GM19239 (cell line): ENCODE data around the gene NR6A1.
A peak's percentile ranks its signal among the peaks of the same experiment; 100 is the strongest.

ENCODE experiments used
- DNase-seq: peaks from one replicate; pipeline ENCODE4 v3.0.0; 2011; ENCODE audit warnings: low spot score; ENCODE audit not compliant: insufficient read length
- FAIRE-seq: peaks from 2 replicates; lab custom pipeline; 2011; peaks lifted over from hg19 to GRCh38; lab: Jason Lieb, UNC

The NR6A1 gene

DNA sequence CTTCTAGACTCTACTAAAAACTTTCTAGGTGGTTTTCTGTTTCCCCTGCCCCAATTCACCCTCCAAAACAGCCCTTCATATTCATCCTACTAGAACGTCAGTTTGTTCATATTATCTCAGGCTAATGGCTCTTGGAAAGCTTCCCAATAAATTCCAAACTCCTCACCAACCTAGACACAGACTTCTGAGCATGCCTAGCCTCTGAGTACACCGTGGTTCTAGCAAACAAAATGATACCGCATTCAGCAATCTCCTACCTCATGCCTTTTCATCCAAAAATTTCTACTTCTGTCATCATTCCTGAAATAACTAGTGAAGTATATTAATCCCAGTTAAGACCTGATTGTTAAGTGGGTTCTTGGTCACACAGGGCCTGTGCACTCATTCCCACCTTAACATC lies 217.4 kb downstream of the NR6A1 start:
- no peak for DNase-seq
- no peak for FAIRE-seq

DNA sequence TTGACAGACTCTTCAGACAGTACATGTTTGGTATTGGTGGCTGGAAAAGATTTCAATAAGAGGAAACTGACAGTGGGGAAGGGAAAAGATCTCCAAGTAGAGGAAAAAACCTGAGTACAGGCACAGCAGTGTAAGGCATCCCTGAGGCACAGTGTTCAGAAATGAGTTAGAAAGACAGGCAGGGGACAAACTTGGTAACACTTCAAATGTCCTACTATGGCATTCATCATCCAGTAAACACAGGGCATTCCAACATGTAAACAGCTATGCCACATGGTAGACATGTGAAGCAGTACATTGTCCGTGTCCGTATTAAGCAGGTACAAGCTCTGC lies 218.9 kb downstream of the NR6A1 start:
- FAIRE-seq (no peak), DNase-seq (no peak)

DNA sequence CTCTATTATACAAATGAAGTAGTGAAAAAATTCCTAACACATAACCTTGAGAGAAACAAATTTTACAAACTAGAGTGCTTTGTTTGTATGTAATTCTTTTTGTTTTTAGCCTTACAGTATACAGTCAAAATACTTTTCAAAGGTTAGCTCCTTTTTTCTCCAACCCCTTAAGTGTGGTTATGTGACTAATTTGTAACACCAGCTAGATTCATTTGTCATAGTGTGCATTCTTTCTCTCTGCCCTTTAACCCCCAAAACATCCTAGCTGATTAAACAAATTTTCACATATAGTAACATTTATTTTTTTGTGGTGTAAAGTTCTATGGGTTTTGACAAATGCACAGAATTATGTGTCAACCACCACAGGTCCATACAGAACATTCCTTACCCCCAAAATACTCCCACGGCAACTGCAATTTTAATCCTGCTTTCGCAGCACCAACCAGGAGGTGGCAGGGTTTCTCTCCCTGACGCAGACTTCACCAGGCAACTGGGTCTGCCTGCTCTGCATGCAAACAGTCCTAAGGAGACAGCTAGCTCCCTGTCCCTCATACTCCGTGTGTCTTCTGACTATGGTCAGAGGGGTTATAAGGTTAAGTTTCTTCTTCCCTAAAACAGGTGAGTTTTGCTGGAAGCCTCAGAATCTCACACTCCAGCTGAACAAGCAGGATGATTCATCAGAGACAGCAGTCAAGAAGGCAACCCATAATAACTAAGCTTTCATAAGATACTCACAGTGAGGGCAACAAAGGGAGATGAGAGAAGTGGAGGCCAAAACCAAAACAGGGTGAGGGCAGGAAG lies 219.4 kb downstream of the NR6A1 start:
- DNase-seq (peak; percentile 16), FAIRE-seq (no peak)

DNA sequence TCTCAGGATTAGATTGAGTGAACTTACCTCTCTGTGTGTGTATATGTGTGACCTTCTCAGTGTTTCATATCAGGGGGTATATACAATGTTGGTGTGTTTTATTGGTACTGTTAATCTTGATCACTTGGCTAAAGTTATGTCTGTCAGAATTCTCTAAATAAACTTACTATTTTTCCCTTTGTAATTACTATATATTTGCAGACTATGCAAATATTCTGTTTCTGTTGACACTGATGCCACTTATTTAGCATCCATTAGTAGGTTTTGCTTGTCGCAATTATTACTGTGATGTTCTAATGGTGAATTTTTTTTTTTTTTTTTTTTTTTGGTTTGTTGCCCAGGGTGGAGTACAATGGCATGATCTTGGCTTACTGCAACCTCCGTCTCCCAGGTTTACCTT lies 221.0 kb downstream of the NR6A1 start:
- FAIRE-seq (no peak), DNase-seq (no peak)

DNA sequence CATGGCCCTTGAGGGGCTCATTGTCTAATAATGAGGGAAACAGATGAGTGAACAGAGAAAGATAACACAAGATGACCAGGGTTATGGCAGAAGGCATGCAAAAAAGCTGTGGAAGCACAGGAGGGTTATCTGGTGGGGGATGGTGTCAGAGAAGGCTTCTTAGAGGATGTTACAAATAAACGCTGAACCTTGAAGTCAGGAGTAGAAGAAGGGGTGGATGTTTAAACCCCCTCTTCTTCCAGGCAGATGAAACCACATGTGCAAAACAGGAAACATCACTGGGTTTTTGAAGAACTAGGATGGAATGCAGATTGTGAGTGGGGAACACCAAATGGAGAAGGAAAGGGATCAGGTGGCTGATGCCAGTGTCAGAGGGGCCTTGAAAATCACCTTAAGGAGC lies 222.1 kb downstream of the NR6A1 start:
- no peak for FAIRE-seq

DNA sequence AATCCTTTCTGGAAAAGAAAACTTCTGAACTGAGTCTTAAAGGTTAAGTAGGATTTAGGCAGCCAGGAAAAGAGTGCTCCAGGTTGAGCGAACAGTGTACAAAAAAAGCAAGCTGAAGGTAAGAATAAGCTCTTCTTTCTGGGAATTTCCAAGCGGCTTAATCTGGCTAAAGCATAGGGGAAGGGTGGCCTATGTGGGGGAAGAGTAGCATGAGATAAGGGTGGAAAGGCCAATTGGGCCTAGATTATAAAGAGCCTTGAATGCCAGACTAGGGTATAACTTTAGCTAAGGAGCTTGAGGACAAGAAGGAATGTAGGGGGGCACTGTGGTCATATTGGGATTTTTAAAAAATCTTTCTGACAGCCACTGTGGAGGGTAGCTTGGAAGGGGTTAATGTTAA lies 226.6 kb downstream of the NR6A1 start:
- DNase-seq = no peak
- no peak for FAIRE-seq

More for the DNA sequence above, 222.1 kb downstream of the NR6A1 start:
- DNase-seq = no peak

DNA sequence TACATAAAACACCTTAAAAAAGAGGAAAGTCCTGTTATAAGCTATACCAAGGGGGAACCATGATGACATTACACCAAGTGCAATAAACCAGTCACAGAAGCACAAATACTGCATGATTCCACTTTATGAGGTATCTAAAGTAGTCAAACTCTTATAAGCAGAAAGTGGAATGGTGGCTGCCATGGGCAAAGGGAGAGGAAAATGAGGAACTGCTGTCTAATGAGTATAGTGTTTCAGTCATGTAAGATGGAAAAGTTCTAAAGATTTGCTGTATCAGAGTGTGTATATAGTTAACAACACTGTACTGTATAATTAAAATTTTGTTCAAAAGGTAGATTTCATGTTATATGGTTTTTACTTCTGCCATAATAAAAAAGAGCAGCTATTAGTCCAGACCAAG lies 229.3 kb downstream of the NR6A1 start:
- DNase-seq (no peak), FAIRE-seq (no peak)

DNA sequence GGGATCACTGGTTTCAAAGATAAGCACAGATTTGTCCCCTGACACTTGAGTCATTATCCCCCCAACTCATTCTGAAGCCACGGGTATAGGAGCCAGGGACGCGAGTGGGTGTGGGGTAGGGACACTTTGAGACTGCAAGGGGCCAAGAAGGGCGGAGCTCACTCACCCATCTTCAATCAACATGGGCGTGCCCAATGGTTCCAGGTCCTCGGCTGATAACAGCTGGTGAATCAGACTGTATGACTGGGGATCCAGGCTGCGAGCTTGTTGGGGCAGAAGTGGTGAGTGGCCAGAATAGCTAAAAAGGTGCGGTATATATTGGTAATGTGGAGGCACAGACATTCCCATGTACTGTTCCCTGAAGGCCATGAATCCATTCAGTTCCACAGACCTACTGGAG lies 233.2 kb downstream of the NR6A1 start:
- FAIRE-seq (no peak), DNase-seq (no peak)

DNA sequence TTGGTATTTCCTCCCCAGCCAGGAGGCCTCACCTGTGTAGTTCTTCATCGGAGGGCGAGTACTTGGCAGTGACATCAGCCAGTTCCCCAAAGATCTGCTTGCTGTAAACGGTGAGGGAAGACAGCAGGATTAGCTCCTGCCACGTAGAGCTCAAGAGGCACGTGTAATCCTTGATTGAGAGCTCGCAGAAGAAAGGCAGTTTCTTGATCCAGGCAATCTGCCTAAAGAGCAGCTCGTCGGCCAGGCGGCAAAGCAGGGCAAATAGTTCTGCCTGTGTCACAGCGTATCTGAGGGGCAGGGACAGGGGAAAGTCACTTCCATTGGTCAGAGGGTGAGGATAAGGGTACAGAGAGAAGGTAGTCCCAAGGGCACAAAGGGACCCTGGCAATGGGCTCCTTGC lies 235.3 kb downstream of the NR6A1 start:
- FAIRE-seq (no peak), DNase-seq (no peak)

DNA sequence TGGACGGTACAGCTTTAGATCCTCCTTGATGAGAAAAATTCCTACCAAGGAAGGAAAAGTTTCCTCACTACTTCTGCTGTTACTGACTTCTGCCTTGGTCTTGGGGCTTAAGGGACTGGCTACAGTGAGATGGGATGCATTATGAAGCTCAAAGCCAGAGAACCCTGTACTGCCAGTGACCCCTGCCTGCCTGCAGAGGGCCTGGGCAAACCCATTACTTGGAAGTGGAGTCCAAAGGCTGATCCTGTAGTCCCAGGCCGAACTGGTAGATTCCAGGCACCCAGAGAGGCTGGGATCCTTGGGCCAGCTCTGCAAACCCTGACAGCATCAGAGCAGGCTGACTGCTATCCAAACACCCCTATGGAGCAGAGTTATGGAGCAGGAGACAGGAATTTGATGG lies 238.2 kb downstream of the NR6A1 start:
- no peak for FAIRE-seq
- DNase-seq = no peak

DNA sequence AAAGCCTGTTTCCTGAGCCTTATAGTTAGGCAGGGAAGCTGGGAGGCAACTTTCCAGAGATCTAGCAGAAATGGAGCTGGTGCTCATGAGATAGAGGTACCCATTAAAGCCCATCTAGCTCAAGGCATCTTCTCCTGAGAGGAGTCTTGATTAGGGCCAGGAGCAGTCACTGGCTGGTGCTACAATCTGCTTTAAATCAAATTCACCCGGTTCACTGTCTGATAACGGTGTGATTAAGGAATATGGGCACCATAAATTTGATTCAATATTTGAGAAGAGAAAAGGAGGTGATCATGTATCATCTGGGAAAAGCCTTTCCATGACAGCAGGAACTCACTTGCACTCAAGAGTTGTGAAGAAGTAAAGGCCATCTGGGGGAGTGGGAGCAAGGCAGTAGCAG lies 240.0 kb downstream of the NR6A1 start:
- FAIRE-seq (no peak), DNase-seq (no peak)

DNA sequence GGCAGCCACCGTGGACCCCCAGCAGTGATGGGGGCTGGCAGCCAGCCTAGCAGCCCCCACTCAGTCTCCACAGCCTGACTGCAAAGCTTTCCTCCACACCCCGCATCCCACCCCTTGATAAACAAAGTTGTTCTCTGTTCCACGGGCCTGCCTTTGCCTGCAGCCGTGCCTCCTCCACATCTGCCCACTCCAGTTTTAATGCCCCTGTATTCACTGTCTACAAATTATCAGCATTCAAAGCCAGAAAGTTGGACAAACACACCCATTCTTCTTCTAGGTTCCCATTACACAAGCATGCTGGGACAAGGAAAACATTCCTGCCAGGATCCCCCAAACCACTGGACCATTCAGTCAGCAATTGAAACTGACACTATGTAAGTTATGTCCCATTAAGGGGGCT lies 240.9 kb downstream of the NR6A1 start:
- DNase-seq (no peak), FAIRE-seq (no peak)

DNA sequence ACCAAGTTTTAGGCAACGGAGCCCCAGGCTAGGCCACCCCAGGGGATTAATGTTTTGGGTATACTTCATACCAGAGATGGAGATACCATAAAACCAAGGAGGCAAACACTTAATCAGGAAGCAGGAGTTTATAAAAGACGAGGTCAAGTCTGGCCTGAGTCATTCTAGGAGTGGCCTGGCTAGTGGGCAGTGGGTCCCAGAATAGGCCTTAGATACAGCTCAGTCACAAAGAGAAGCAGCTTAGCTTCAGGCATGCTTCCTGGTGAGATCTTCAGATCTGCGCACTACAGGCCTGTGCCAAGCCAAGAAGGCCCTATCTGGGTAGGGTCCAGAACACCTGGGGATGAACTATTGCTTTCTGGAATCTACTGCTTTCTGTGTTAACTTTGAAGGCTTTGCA lies 243.3 kb downstream of the NR6A1 start:
- FAIRE-seq (no peak), DNase-seq (no peak)

DNA sequence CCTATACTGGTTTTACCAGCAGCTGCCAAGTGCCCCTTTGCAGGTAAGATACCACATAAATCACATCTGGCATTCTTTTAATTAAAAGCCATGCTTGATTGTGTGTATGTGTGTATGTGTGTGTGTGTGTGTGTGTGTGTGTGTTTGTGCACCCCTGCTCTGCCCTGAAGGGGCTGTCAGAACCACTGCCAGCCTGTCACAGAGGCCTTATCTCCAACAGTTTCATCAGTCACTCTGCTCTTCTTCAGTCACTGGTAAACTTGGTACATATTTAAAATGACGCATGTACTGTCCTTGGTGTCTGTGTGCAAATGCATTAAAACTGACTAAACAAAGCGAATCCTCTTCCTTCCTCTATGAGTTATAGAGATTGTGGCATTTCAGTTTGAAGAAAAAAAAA lies 244.9 kb downstream of the NR6A1 start:
- DNase-seq (no peak), FAIRE-seq (no peak)

DNA sequence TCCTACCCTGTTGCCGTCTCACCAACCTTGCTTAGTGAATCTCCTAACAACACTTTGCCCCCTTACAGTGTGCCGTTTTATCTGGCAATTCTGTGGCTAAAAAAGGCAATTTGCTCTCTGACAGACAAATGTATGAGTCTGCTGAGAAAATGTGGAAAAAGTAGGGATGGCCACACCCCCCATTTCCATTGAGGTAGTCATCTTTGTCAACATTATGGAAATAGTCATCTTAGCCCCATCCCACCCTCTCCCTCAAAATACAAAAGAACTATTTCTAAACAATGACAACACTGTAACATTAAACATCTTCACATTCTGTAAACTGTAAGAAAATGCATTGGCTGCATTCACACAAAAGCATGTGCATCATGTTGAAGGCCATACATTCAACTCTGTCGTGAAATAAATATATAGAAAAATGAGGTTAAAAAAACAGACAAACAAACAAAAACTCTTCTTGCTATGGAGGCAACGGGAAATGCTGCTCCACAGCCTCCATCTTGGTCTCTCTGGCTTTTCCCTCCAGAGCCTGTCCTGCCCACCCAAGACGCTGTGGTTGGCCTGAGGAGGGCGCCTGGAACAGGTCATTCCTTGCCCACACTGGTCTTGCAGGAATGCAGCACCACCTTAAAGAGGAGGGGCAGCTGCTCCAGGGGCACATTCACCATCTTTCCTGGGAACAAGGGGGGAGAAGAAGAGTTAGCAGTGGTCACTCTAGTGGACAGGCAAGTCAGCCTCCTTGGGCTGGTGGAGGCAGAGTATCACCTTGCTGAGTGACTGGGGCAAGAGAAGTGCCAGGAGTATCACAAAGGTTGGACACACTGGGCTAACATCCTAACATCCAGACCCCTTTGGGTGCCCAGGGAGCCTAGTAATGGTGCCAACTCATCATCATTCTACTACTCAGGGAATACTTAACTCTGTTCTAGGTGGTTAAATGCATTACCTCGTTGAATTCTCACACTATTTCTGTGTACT lies 248.7 kb downstream of the NR6A1 start:
- DNase-seq (no peak), FAIRE-seq (no peak)

DNA sequence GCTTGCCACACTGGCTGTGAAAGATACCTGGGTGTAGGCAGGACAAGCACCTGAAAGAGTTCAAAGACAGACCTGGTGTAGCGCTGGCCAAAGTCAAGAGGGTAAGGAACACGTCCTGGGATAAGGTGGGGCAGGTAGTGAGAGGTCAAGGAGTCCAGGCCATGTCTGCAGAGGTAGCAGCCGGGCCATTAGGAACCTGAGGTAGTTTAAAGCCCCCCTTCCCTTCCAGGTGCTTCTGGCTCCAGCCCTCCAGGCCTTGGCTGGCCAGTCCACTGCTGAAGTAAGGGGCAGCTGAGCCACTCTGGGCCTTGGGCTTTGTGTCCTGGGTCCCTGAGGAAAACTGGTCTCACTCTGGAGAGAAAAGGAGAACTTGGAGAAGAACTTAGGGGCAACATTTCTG lies 250.0 kb downstream of the NR6A1 start:
- FAIRE-seq (no peak), DNase-seq (no peak)

DNA sequence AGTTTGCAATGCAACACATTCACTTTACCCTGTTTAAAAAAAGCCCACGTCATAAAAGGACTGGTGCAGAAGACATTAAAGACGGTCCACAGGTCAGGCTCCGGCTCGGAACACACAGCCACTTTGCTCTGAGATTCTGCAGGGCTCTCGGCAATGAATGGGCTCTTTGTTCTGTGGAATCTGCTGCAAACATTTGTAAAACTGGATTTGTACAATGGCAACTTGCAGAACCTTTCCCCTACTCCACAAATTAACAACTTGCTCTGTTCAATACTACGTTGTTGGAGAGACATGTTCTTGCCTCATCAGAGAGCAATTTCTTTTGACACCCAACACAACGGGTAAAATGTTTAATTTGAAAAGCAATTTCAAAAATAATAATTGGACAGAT lies 250.9 kb downstream of the NR6A1 start:
- no peak for DNase-seq
- FAIRE-seq = no peak

DNA sequence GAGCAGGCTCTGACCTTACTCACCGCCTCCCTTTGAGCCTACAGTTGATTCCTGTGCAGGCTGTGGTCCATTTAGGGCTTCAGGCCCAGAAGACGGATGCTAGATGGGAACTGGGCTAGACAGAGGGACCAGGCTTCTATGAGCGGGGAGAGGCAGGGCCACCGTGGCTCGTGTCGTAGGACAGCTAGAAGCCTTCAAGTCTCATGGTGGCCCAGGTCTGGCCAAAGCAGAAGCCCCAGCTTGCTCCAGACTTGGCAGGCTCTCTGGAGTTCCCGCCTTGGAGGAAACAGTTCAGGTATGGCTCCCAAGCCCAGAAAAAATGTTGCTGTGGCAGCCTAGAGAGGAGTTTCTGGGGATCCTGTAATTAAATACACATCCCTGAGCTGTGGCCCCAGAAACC lies 253.0 kb downstream of the NR6A1 start:
- DNase-seq (no peak), FAIRE-seq (no peak)

DNA sequence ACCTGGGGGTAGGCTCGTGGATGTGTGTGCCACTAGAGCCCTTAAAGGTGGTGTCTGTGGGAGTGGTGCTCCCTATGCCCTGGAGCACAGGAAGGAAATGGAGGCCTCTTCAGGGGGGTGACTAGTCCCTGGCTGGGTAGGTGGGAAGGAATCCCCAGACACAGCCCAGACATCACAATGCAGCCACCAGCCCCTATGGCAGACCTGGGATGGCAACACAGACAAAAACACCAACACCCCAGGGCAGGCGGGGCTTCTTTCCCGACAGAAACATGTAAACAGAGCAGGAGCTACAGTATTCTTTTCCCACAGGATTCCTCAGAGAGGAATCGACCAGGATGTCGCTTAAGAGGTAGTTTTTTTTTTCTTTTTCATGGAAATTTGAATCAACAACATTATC lies 253.5 kb downstream of the NR6A1 start:
- FAIRE-seq (no peak), DNase-seq (no peak)

DNA sequence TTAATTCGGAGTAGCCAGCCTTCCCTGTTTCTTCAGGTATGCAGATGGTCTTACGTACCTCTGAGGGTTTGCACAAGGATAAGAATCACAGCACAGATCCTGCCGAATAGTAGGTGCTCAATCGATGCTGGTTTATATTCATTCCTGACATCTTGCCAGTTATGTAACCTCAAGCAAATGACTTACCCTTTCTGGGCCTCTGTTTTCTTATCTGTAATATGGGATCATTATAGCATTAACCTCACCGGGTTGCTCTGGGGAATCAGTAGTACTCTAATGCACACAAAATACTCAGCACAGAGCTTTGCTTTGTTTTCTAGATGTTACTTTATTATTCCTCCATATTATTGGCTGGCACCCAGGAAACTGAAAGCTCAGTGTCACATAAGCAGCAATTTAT lies 256.2 kb downstream of the NR6A1 start:
- FAIRE-seq = no peak
- no peak for DNase-seq

DNA sequence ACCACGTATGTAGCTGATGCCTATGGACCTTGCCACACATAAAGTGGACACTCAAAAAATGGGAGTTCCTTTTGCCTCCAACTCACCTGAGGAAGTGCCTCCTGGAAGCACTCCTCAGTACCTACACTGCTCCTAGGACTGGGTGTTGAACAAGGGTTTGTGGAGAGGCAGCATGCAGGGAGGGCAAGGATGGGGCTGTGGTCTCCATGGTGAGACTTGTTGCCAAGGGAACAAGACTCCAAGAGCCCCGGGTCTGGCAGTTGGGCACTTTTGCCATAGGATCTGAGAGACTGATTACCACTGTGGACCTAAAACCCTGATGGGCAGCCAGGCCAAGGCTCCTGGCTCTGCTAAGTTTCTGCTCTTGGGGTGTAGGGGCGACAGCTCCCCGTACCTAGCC lies 257.0 kb downstream of the NR6A1 start:
- FAIRE-seq = no peak
- DNase-seq = no peak
